ENCODE data around the gene PLXNA2. TPM values are rescaled to one million over a fixed set of nuclear protein-coding genes. Genes with fewer than 3 reads are reported as not detected.

PLXNA2 gene
- total and polyA plus RNA-seq, 2 donors (not counting 3 experiments of a cell fraction or from before 2014, with no cell fraction given), result 42.6 to 229 TPM

- DNase-seq (ENCODE audit: low read depth, low spot score), result no peak
- dilution Hi-C loops (cut with MboI; ENCODE audit: extremely low pct_ligation_motif_present, low sequenced_read_pairs), result no loop called here
- ChIA-PET CTCF (interaction anchor here (0.9 to 13.9 kb wide), 2 partner anchors 223 to 226 kb away, joined by 4 to 289 read pairs; partner anchors contain the start of gene PLXNA2), POLR2A (no interaction called here)
- H3K36me3 ChIP-seq (ENCODE audit: control insufficient read depth in 2 of 2, extremely low read depth in 1 of 2, insufficient read depth in 2 of 2, low read length in 2 of 2), result no peaks in the 10 kb centered on the region
- H3K9me3 ChIP-seq (replicated peaks; ENCODE audit: control insufficient read depth, insufficient read depth, low read length), result no peaks in the 10 kb centered on the region
- FAIRE-seq, result no peak
- H3K27me3 ChIP-seq (ENCODE audit: control insufficient read depth in 2 of 2, insufficient read depth in 2 of 2, low read length in 2 of 2), result peaks cover 0 to 3% of the 10 kb centered on the region in 2 experiments
- no peaks in the 10 kb centered on the region for H3K9me1 ChIP-seq (replicated peaks; ENCODE audit: control insufficient read depth, extremely low read depth, insufficient read depth, low read length)
- H3K27ac ChIP-seq (ENCODE audit: insufficient read depth, low read depth, low read length), result no peak overlapping the region
- no peak overlapping the region for H2AFZ ChIP-seq (ENCODE audit: low read depth, low read length)
- no TSS peak for BruUV-seq (replicated peaks)
- H3K79me2 ChIP-seq (ENCODE audit: control insufficient read depth, insufficient read depth, low read length), result no peaks in the 10 kb centered on the region
- H3K4me2 ChIP-seq (ENCODE audit: insufficient read depth, low read length), result no peak overlapping the region
- no peaks in the 10 kb centered on the region for H4K20me1 ChIP-seq (replicated peaks; ENCODE audit: control insufficient read depth, extremely low read depth, insufficient read depth, low read length)
- no peak overlapping the region for H3K4me3 ChIP-seq (replicated peaks in 1 of 3; ENCODE audit: insufficient read depth in 1 of 3, low read depth in 1 of 3, low read length in 3 of 3)
- no peak overlapping the region for H3K9ac ChIP-seq (replicated peaks; ENCODE audit: extremely low read depth, insufficient read depth, low read length)
- H3K4me1 ChIP-seq (ENCODE audit: control insufficient read depth, extremely low read depth, insufficient read depth, low read length), result no peaks in the 10 kb centered on the region
- no peak for TF ChIP-seq FOS (IDR thresholded peaks at IDR 0.05; ENCODE audit: borderline replicate concordance, insufficient read depth, low read length)
- no peak for TF ChIP-seq POLR2A (IDR thresholded peaks at IDR 0.05; ENCODE audit: low read depth, low read length)
- no peak for TF ChIP-seq JUN (IDR thresholded peaks at IDR 0.05; ENCODE audit: borderline replicate concordance, insufficient read depth, insufficient read length, low read depth)
- no peak for TF ChIP-seq GATA2 (IDR thresholded peaks at IDR 0.05; ENCODE audit: insufficient read depth, insufficient read length, low read depth, low read length)
- no peak for TF ChIP-seq MYC (IDR thresholded peaks at IDR 0.05; ENCODE audit: low read depth, low read length)
- TF ChIP-seq POLR2AphosphoS5 (IDR thresholded peaks at IDR 0.05; ENCODE audit: insufficient read depth, low read depth, low read length), result no peak
- TF ChIP-seq MAX (IDR thresholded peaks at IDR 0.05; ENCODE audit: insufficient read depth, insufficient read length), result no peak
- no peak for TF ChIP-seq CTCF (IDR thresholded peaks at IDR 0.05; ENCODE audit: extremely low read depth in 1 of 2, insufficient read depth in 1 of 2, low read depth in 1 of 2, low read length in 2 of 2)
- TF ChIP-seq EZH2 (IDR thresholded peaks at IDR 0.05; ENCODE audit: borderline replicate concordance, low read depth, low read length, severe bottlenecking), result no peak
- intact Hi-C loops (cut with micrococcal nuclease), result no loop called here
Measured at GRCh38 chr1:208019257-208019656, 224.9 kb downstream of the PLXNA2 start.
